GM12873 (cell line): ENCODE data around the gene PCDHA7.
"Not testable (repeated sequence)": the region's sequence is repeated elsewhere in the genome, so short reads cannot be mapped to it uniquely, and the experiment has no call there.

Experiments
- CTCF ChIP-seq: IDR thresholded peaks from 2 replicates; pipeline ENCODE4 v1.5.1; 2012; ENCODE audit warnings: low read depth, mild to moderate bottlenecking, moderate library complexity, low read length, control low read depth; ENCODE audit not compliant: insufficient read depth; ENCODE audit errors: missing control alignments

Gene PCDHA7

DNA sequence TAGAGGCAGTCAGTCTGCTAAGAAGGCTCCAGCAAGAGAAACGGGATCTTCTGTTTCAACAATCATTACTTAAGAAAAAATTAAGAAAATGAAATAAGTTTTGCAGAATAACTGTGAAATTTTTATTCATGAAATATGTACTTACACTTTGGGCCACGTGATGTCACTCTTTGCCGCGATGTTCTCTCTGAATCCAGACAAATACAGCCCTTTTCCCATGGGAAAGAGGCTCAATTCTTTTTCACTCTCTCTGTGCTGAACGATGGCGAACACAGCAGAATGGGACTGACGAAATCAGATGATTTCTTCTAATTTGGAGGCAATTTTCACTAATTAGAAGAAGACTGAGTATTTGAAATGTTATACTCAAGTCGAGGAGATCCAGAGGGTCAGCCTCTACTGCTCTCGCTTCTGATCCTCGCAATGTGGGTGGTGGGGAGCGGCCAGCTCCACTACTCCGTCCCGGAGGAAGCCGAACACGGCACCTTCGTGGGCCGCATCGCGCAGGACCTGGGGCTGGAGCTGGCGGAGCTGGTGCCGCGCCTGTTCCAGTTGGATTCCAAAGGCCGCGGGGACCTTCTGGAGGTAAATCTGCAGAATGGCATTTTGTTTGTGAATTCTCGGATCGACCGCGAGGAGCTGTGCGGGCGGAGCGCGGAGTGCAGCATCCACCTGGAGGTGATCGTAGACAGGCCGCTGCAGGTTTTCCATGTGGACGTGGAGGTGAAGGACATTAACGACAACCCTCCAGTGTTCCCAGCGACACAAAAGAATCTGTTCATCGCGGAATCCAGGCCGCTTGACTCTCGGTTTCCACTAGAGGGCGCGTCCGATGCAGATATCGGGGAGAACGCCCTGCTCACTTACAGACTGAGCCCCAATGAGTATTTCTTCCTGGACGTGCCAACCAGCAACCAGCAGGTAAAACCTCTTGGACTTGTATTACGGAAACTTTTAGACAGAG, 14.4 kb downstream of the PCDHA7 start, which contains the start of gene PCDHA9:
TSS of gene PCDHA9 (plus strand) at position 244 of the 964 bp plus-strand sequence. CDS start at position 358, 114 bp downstream.
- TF ChIP-seq CTCF: not testable (repeated sequence)

DNA sequence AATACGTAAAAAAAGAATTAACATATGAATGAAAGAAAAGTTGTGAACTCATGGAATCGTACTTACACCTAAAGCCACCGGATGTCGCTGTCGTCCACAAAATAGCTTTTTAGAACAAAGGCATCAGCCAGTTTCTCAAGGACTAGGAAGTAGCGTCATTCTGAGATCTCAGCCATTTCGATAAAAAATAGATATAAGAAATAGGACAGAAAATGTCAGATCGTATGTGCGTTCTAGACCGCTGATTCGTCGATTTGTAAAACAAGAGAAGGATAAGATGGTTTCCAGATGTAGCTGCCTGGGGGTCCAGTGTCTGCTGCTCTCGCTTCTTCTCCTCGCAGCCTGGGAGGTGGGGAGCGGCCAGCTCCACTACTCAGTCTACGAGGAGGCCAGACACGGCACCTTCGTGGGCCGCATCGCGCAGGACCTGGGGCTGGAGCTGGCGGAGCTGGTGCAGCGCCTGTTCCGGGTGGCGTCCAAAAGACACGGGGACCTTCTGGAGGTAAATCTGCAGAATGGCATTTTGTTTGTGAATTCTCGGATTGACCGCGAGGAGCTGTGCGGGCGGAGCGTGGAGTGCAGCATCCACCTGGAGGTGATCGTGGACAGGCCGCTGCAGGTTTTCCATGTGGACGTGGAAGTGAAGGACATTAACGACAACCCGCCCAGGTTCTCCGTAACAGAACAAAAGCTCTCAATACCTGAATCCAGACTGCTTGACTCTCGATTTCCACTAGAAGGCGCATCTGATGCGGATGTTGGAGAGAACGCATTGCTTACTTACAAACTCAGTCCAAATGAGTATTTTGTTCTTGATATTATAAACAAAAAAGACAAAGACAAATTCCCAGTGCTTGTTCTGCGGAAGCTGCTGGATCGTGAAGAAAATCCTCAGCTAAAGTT, 22.0 kb downstream of the PCDHA7 start, which contains the start of gene PCDHA10:
TSS of gene PCDHA10 (plus strand) at position 126 of the 903 bp plus-strand sequence. CDS start at position 278, 152 bp downstream.
- no peak for TF ChIP-seq CTCF

DNA sequence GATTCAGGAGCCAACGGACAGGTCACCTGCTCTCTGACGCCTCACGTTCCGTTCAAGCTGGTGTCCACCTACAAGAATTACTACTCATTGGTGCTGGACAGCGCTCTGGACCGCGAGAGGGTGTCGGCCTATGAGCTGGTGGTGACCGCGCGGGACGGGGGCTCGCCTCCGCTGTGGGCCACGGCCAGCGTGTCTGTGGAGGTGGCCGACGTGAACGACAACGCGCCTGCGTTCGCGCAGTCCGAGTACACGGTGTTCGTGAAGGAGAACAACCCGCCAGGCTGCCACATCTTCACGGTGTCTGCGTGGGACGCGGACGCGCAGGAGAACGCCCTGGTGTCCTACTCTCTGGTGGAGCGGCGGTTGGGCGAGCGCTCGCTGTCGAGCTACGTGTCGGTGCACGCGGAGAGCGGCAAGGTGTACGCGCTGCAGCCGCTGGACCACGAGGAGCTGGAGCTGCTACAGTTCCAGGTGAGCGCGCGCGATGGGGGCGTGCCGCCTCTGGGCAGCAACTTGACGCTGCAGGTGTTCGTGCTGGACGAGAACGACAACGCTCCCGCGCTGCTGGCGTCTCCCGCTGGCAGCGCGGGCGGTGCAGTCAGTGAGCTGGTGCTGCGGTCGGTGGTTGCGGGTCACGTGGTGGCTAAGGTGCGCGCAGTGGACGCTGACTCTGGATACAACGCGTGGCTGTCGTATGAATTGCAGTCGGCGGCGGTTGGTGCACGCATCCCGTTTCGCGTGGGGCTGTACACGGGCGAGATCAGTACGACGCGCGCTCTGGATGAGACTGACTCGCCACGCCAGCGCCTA, 23.3 kb downstream of the PCDHA7 start:
- TF ChIP-seq CTCF: no peak

DNA sequence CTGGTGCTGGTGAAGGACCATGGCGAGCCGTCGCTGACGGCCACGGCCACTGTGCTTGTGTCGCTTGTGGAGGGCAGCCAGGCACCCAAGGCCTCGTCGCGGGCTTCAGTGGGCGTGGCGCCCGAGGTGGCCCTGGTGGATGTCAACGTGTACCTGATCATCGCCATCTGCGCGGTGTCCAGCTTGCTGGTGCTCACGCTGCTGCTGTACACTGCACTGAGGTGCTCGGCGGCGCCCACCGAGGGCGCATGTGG, 23.8 kb downstream of the PCDHA7 start:
- TF ChIP-seq CTCF: no peak

- no peak for TF ChIP-seq CTCF
Observed at GRCh38 chr5:140862441-140863295, 28.6 kb downstream of the PCDHA7 start.

DNA sequence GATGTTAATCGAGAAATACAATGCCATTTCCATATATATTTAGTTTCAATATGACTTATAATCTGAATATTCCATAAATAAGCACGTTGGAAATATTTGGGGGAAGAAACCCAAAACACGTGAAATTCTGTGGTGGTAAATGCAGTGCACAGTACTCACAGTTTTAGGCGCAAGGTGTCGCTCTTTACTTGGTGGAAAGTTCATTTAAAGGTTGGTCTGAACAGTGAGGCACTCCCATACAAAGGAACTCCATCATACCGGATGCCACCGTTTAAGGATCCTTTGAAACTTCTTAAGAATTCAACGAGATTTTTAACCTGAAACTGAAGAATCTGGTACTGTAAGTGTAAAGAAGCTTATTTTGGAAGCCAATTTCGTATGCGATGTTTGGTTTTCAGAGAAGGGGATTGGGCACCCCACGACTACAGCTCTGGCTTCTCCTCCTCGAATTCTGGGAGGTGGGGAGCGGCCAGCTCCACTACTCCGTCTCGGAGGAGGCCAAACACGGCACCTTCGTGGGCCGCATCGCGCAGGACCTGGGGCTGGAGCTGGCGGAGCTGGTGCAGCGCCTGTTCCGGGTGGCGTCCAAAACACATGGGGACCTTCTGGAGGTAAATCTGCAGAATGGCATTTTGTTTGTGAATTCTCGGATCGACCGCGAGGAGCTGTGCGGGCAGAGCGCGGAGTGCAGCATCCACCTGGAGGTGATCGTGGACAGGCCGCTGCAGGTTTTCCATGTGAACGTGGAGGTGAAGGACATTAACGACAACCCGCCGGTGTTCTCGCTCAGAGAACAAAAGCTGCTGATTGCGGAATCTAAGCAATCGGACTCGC, 34.9 kb downstream of the PCDHA7 start, which contains the start of gene PCDHA11:
TSS of gene PCDHA11 (plus strand) at position 237 of the 834 bp plus-strand sequence. CDS start at position 384, 147 bp downstream.
- peak; percentile 4 for TF ChIP-seq CTCF
